Activated T-helper 9 cell treated with anti-CD3 and anti-CD28 coated beads, Interleukin-2, amount 50 U/mL, for 16 hours (primary cell): ENCODE results near the gene RAI1.

ENCODE experiments used
- DNase-seq: peaks from one replicate; pipeline ENCODE4 v3.0.0-alpha.2; 2020; ENCODE audit warnings: low read depth

The RAI1 gene

GRCh38 chr17:17847726-17848125, 166.5 kb downstream of the RAI1 start:
- no peak for DNase-seq

- DNase-seq, result no peak
Measured at GRCh38 chr17:17848311-17849082, 167.2 kb downstream of the RAI1 start.

GRCh38 chr17:17849147-17849820, 168.0 kb downstream of the RAI1 start:
- peak; percentile 77 for DNase-seq

GRCh38 chr17:17849845-17850373, 168.7 kb downstream of the RAI1 start:
- DNase-seq, result peak; percentile 30

GRCh38 chr17:17851103-17852002, 170.1 kb downstream of the RAI1 start:
- DNase-seq, result no peak

GRCh38 chr17:17852930-17853329, 171.7 kb downstream of the RAI1 start:
- no peak for DNase-seq

GRCh38 chr17:17853811-17854447, 172.7 kb downstream of the RAI1 start:
- DNase-seq, result peak; percentile 23

- DNase-seq, result no peak
Measured at GRCh38 chr17:17855976-17856375, 174.7 kb downstream of the RAI1 start.

- DNase-seq, result no peak
Measured at GRCh38 chr17:17856386-17856785, 175.1 kb downstream of the RAI1 start.

- no peak for DNase-seq
Measured at GRCh38 chr17:17857496-17857895, 176.2 kb downstream of the RAI1 start.

GRCh38 chr17:17859909-17860765, 178.9 kb downstream of the RAI1 start:
- peak; percentile 53 for DNase-seq

- DNase-seq, result no peak
Measured at GRCh38 chr17:17860766-17861107, 179.5 kb downstream of the RAI1 start.
